GM21423 (cell line): Measurements from ENCODE around the gene RB1.

ENCODE experiments used
- ATAC-seq: cut with Tn5 transposase; IDR thresholded peaks from one replicate; pipeline ENCODE4 v1.9.1; 2021; ENCODE audit warnings: mild to moderate bottlenecking, moderate library complexity; ENCODE audit not compliant: unreplicated experiment

The RB1 gene

DNA sequence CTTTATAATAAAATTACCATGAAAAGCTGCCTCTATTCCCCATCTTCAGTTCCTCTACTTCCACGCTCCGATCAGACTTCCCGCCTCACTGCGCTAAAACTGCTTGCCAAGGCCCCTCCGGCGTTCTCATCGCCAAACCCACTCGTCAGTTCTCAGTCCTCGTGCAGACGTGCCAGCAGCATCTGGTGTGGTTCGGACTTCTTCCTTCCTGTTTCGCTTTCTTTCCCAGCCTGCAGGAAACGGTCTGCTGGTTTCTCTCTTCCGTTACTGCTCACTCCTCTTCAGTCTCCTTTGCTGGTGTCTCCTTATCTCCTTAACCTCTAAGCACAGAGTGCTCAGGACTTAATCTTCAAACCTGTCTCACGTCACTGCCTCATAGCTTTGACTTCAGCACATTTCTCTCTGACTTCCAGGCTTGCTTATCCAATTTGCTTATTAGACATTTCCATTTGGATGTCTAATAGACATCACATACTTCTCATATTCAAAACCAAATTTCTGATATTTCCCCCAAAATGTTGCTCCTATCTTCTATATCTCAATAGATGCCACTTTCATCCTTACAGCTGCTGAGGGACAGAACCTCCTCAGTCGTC, 189.0 kb downstream of the RB1 start:
- peak; percentile 77 for ATAC-seq

DNA sequence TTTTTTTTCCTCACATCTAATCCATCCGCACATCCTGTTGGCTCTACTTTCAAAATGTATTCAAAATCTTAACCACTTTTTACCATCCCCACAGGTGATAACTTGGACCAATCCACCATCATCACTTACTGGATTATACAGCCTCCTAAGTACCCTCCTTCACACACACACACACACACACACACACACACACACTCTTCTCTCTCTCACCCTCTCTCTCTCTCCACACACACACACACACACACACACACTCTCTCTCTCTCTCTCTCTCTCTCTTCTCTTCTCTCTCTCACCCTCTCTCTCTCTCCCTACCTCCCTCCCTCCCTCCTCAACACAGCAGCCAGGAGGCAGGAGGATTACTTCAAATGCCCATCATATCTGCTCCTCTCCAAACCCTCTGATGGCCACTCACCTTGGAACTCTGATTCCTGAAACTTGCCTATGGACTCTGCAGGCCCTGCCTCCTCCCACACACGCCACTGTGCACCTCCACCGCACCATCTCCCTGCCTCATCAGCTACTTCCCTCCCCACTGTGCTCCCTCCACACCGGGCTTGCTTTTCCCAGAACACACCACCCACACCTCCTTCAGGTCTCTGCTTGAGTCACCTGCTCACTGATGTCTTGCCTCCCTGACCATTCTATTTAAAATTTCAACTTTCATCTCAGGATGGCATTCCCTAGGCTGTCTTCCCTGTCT, 189.7 kb downstream of the RB1 start:
- ATAC-seq = no peak

DNA sequence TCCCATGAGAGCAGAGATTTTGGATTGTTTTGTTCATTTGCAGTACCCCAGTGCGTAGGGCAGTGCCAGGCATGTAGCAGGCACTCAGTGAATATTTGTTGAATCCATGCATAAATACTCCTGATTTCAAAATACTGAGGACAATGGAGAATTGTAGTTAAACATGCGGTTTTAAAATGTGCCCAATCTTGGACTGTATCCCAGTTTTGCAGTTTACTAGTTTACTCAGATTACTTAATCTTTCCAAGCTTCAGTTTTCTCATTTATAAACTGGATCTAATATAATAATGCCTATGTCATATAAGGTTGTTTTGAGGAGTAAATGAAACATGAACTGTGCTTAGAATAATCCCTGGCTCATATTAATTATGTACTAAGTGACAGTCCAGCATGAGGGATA, 190.3 kb downstream of the RB1 start:
- no peak for ATAC-seq

DNA sequence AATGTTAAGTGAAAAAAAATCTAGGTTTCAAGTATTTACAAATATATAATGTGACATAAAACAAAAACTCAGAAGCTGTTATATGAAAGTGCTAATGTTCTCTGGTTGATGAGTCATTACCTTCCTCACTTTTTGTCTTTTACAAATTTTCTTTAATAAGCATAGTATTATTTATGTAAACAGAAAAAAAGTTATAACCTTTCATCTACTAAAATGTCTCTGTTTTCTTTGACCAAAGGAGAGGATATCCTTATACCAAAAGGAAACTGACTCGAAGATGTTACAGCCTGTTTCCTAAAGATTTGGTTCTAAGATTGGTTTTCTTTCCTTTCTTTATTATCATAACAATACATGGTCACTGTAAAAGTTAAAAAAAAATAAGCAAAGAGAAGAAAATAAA, 191.3 kb downstream of the RB1 start:
- ATAC-seq = no peak

DNA sequence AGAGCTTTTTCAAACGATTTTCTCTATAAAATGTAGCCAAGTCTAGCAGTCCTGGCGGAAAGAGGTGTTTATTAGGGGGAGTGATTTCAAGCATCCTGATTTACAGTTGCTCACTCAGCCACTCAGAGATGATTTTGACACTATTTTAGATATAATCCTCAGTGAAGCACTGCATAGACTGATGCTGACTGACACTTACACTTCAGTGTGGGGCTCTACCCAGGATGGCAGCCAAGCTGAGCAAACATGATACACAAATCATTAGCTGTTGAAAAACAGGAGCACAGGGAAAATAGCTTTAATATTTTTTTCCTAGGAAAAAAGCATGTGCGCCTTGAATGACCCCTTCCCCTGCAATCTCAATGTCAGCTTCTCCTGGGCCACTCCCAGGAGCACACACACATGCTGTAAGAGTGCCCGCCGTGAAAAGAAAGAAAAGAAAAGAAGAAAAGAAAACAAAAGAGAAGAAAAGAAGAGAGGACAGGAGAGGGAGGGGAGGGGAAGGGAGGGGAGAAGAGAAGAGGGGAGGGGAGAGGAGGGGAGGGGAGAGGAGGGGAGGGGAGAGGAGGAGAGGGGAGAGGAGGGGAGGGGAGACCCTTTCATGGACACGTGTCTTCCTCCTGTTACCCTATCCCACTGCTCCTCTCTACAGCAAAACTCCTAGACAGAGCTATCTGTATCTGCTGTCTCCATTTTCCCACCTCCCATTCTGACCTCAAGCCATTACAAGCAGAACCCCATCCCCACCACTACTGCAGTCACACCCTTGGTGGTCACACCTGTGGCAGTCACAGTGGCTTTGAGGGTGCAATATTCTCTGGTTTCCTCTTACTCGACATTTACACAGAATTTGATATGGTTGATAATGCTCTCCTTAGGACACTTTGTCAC, 193.0 kb downstream of the RB1 start:
- no peak for ATAC-seq

DNA sequence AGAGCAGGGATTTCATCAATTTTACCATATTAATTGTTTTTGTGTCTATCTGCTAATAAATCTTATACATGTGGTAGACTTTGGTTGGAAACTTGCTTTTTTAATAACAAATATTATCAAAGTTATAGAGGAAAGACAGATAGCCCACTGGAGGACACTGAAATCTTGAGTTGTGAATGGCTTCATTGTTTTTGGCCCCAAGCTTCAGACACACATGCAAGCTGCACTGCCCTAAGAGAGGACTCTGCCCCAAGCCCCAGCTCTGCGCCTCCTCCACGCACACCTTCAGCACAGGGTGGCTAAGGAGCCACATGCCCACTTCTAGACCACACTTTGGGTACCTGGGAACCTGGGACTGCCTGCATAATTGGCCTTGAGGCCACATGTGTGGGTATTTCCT, 194.1 kb downstream of the RB1 start:
- ATAC-seq = no peak

DNA sequence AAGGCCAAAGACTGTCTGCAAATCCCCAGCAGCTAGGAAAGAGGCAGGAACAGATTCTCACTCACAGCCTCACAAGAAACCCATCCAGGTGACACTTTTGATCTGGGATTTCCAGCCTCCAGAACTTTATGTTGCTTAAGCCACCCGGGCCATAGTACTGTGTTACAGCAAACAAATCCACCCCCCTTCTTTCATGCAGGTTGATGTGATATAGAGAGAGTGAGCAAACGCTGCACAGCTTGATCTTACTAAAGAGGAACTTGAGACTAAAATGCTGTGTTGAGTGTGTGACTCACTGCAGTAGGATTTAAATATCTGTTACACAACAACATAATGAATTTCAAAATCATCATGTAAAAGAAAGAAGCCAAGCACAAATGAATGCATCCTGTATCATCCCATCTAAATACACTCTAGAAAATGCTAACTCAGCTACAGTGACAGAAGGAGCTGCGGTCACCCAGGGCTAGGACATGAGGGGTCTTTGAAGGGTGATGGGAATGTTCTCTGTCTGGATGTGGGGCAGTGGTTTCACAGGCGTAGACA, 197.2 kb downstream of the RB1 start:
- ATAC-seq = peak; percentile 39

DNA sequence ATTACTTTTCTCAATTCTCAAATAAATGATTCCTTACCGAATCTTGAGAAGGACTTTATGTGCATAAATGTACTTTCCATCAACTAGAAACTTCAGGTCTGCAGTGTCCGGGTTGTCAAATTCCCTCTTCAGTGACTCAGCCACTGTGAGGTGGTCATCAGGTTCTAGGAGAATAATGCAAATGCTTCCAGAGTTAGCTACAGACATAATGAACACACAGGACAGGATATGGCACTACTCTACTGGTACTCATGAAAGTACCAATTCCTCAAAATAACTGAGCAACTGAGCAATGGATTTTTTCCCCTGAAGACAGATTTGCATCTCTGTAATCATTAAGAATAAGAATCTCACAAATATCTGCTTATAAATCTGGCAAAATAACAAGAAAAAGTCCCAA, 198.2 kb downstream of the RB1 start:
- ATAC-seq = peak; percentile 29

DNA sequence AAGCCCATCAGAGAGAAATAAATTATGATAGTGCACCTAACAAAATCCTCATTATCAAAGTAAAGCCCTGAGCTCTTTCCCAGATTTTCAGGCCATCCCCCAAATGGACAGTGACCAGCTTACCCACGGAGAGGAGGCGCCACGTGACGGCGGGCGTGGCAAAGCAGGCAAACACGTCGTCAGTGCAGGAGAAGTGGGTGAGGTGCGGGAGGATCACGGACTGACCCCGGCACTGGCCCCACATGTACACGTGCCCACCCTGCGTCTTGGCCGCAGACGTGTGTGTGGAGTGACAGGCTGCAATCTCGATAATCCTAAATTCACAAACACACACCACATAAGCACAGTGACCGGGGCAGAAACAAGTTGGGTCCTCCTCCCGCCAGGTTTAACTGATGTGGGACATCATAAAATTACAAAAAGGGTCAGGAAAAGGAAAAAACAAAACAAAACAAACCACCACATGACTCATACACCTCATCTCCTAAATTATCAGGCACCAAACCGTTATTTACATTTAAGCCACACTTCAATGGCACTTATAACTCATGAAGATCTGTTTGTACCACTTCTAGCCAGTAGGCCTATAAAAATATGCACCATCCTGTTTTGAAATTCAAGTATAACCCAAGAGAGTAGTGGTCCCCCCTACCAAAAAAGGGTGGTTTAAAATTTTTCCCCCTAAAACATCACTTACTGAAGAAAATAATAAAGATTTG, 199.2 kb downstream of the RB1 start:
- ATAC-seq = no peak

DNA sequence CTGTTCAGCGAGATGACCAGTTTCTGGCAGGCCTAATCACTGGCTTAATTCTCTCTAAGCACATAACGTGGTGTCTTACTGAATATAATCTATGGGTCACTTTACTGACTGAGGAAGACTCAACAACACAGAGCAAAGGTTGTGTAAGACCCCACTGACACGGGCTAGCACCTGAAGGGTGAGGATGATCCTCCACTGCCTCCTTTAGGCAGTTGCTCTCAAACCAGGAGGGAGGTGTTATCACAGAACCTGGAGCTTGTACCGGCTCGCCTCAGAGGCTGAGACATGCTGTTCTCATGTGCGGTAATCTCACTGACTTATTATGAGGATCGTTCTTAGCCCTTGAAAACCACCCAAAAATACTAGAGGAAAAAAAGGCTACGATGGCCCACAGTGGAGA, 201.1 kb downstream of the RB1 start:
- no peak for ATAC-seq

DNA sequence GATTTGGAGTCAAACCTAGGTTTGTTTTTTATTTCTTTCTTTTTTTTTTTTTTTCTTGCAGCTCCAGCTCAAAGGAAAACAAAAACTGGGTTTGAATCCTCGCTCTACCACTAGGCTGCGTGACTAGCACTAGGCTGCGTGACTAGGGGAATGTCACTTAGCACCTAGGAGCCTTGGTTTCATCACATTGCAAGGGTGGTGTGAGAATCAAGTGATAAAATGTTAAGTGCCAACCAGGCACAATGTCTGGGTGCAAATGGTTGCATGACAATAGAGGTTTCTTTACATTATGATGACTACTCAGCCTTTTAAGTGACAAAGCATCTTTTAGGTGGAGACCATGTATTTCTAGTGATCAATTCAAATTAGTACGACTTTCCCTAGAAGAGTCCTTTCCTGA, 201.5 kb downstream of the RB1 start:
- no peak for ATAC-seq

DNA sequence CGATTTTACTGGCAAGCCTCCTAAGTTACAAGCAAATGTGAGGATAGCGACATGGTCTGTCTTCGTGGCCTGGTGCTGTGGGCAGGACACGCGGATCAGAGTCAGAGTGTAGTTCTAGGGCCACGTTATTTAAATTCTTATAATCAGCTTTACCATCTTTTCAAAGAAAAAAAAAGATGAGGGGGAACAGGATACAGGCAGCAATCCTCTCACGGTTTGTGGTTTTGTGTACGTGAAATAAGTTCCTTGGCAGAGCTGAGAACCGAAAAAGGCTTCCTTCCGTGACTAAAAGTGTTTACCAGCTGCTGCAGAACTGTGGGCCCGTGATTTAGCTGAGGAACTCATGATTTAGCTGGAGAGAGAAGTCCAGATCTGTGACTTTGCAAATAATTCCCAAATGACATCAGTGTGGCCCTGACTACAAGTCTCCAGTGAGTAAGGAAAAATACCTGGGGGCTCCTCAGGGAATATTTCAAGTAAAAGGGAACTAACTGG, 202.1 kb downstream of the RB1 start:
- peak; percentile 69 for ATAC-seq

DNA sequence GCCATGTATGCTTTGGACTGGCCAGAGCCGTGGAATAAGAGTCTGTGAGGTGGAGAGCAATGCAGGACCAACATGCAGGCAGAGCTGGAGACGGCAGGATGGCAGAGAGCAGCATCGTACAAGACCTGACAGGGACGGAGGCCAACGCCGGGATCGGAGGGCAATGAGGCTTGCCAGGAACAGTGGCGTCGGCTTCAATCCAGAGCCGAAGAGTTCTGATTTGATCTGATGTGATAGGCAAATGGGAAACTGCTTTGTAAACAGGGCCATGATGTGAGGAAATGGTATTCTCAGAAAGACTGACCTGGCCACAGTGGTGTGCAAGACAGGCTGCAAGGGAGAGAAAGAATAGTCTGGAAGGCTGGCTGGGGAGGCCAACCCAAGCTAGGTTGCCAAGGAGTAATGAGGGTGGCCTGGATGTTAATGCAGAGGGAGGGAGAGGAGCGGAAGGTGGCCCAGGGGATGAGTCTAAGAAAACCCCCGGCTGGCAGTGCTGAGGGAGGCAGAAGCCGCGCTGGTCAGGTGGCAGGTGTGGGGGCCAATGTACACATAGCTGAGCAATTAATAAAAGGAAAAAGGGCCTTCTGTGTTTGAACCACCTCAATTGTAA, 202.6 kb downstream of the RB1 start:
- peak; percentile 27 for ATAC-seq

DNA sequence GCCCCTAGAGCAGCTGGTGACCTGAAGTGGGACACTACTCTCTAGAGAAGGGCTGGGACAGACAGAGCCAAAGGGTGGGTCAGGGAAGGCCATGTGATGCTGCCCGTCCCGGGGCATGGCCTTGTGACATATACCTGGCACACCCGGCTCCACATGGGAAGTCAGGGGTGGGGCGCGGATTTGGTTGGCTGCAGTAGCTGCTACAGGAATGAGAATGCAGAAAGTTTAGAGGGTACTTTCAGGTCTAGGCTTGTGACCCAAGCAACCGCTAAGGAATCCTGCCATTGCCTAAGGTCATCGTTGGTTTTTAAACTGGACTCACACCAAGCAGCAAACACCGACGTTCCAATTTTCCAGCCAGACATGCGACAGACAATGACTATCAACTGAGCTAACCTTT, 203.5 kb downstream of the RB1 start:
- ATAC-seq = no peak

DNA sequence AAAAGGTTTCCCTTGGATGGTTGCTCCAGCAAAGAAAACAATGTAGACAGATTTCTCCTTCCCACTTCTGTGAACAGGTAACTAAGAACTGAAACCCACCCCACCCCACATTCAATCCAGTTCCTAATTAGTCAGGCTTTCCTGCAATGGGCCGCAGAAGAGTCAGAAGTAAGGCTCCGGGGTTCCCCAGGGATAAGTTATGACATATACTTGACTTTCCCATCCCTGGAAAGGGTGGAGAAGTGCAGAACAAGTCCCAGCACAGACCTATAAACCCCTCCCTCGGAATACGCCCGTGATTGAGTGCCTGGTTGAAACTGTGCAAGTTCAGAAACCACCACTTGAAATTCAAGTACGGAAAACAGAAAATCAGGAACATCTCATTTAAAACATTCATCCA, 204.5 kb downstream of the RB1 start:
- ATAC-seq = no peak

DNA sequence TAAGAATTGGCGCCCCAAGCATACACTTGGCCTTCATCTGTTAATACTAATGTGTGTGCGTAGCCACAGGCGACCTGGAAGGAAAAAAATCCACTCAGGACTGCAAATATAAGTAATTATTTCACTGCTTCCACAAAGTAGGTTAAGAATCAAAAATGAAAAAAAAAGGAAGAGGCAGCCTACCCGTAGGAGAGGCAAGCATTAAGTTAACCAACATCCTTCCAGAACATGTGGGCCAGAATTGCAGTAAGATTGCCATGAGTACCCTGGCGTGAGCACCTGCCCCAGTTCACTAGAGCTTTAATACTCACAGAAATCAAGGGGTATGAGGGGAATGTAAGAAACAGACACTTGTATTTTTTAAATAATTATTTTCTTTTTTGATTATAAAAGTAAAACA, 207.1 kb downstream of the RB1 start:
- no peak for ATAC-seq

DNA sequence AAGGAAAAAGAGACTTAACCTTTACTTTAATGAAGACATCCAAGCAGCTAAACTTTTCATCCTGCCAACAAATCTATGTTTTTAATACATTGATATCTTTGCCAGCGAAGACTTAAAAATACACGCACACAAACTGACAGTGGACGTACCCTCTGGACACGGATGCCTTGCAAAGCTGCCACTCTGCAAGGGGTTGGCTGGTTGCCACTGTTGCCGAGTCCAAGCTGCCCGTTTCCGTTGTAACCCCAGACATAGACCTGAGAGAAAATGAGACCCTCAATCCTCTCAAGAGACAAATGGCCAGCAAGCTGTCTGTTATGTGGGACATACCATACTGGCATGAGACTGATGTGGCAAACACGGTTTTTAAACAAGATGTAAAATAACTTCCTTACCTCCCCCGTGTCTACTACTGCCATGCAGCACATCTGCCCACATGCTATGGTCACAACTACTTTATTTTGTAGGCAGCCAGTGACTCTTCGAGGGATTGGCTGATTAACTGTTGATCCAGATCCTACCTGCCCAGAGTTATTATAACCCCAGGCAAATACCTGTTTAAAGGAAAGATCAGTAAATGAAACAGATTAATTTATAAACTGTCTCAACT, 208.2 kb downstream of the RB1 start:
- ATAC-seq = no peak

DNA sequence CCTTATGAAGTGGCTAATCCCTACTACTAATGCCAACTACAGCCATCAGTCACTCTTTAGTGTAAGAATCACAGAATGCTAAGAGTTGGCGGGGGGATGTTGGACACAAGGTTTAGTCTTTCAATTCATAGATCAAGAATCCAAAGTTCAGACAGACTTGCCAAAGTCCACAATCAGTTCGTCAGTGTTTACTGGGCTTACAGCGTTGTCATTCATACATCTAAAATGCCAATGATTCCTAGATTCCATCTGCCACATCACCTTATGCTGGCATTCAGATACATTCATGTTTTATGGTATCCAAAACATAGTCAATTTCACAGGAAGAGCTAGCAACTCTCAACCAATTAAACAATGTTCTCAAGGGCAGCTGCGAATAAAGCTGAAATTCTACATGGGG, 211.2 kb downstream of the RB1 start:
- no peak for ATAC-seq

DNA sequence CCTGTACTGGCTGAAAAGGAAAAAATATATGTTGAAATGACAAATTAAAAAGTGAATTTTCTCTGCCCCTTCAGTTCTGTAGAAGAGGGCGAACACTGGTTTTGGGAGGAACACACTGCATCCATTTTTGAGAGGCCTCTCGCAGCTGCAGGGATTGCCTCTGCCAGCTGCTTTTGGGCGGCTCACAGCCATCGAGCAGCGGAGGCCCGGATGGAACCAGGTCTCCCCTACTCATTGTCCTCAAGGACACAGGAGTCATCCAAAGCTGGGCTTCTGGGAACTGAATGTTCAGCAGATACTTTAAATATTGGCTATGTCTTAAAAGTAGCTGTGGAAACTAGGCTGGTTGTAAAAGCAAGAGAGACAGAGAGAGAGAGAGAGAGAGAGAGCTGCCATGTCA, 212.2 kb downstream of the RB1 start:
- ATAC-seq = no peak

DNA sequence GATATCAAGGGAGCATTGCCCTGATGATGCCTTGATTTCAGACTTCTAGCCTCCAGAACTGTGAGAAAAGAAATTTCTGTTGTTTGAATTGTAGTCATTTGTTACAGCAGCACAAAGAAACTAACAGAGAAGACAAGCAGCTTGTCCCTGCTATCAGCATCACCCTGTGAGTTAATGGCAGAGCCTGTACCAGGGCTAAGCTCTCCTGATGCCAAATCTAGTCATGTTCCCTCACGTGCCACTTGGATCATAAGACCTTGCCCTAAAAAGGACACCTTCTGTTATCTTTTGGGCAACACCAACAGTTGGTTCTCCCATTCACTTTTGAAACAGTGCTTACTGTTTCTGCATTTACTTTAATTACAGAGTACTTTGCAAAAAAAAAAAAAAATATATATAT, 214.5 kb downstream of the RB1 start:
- ATAC-seq = no peak
